DOHH2 (cell line): Measurements from ENCODE around the gene SLC25A1.

Experiments used
- H3F3A ChIP-seq: fragments of 200-600 bp; sonication (generic), shearing (Covaris generic); 2 replicates; pipeline ENCODE4 v1.6.0; 2016; ENCODE audit warnings: antibody characterized with exemption, mild to moderate bottlenecking; ENCODE audit not compliant: control insufficient read depth, insufficient read depth
- H3K27ac ChIP-seq: fragments of 200-600 bp; sonication (generic); 2 replicates; pipeline ENCODE4 v1.5.1; 2014; ENCODE audit warnings: low read depth, mild to moderate bottlenecking, low read length, moderate library complexity
- H3K27me3 ChIP-seq: fragments of 200-600 bp; sonication (generic); 2 replicates; pipeline ENCODE4 v1.6.1; 2014; ENCODE audit warnings: mild to moderate bottlenecking, low read length, mixed read lengths; ENCODE audit not compliant: control insufficient read depth
- H3K36me3 ChIP-seq: fragments of 200-600 bp; sonication (generic); 2 replicates; pipeline ENCODE4 v1.6.1; 2014; ENCODE audit warnings: mild to moderate bottlenecking, low read length, moderate library complexity, mixed read lengths; ENCODE audit not compliant: control insufficient read depth
- H3K4me1 ChIP-seq: fragments of 200-600 bp; sonication (generic); 2 replicates; pipeline ENCODE4 v1.6.1; 2014; ENCODE audit warnings: mild to moderate bottlenecking, low read length, mixed read lengths; ENCODE audit not compliant: control insufficient read depth
- H3K4me2 ChIP-seq: fragments of 200-600 bp; sonication (generic); 2 replicates; pipeline ENCODE4 v1.6.0; 2014; ENCODE audit warnings: mild to moderate bottlenecking, low read length, moderate library complexity
- H3K4me3 ChIP-seq: fragments of 200-600 bp; sonication (generic); 2 replicates; pipeline ENCODE4 v1.5.1; 2014; ENCODE audit warnings: mild to moderate bottlenecking, low read length, mixed read lengths
- H3K79me2 ChIP-seq: fragments of 200-600 bp; sonication (generic); 2 replicates; pipeline ENCODE4 v1.6.1; 2014; ENCODE audit warnings: mild to moderate bottlenecking, low read length, mixed read lengths; ENCODE audit not compliant: control insufficient read depth
- H3K9me2 ChIP-seq: fragments of 200-600 bp; sonication (generic); replicated peaks from 2 replicates; pipeline ENCODE4 v1.6.1; 2014; ENCODE audit warnings: mild to moderate bottlenecking, low read length, mixed read lengths; ENCODE audit not compliant: control insufficient read depth
- H3K9me3 ChIP-seq: fragments of 200-600 bp; sonication (generic); 2 replicates; pipeline ENCODE4 v1.6.1; 2014; ENCODE audit warnings: antibody characterized with exemption, low read length, mixed read lengths; ENCODE audit not compliant: control insufficient read depth, insufficient read depth
- H4K20me1 ChIP-seq: fragments of 200-600 bp; sonication (generic); 2 replicates; pipeline ENCODE4 v1.6.0; 2014; ENCODE audit warnings: low read depth, mild to moderate bottlenecking, antibody characterized with exemption, low read length, moderate library complexity; ENCODE audit not compliant: control insufficient read depth, insufficient read depth
- CTCF ChIP-seq: fragments of 200-600 bp; sonication (generic); IDR thresholded peaks from one replicate; pipeline ENCODE4 v1.5.1; 2014; ENCODE audit warnings: antibody characterized with exemption, mild to moderate bottlenecking, low read depth, low read length; ENCODE audit not compliant: poor library complexity, severe bottlenecking
- EZH2phosphoT487 ChIP-seq: fragments of 200-600 bp; sonication (generic); IDR thresholded peaks from 2 replicates; pipeline ENCODE4 v1.6.1; 2017; ENCODE audit warnings: borderline replicate concordance, mild to moderate bottlenecking, antibody characterized with exemption, low read length, moderate library complexity, mixed read lengths

The SLC25A1 gene

GRCh38 chr22:19223110-19223509 lies 44.6 kb upstream of the SLC25A1 start:
- no peaks in the 10 kb centered on the region for H3K36me3 ChIP-seq
- no peaks in the 10 kb centered on the region for H4K20me1 ChIP-seq
- H3F3A ChIP-seq = no peaks in the 10 kb centered on the region
- no peaks in the 10 kb centered on the region for H3K9me3 ChIP-seq
- no peak overlapping the region for H3K4me3 ChIP-seq
- TF ChIP-seq EZH2phosphoT487 (no peak), CTCF (no peak)
- peaks cover under 1% of the 10 kb centered on the region for H3K4me1 ChIP-seq
- no peaks in the 10 kb centered on the region for H3K9me2 ChIP-seq
- peaks cover 4% of the 10 kb centered on the region; the same call in 1 of the 2 replicates for H3K27me3 ChIP-seq
- no peak overlapping the region for H3K27ac ChIP-seq
- no peak overlapping the region for H3K4me2 ChIP-seq
- H3K79me2 ChIP-seq = no peaks in the 10 kb centered on the region

GRCh38 chr22:19222242-19223005 lies 43.9 kb upstream of the SLC25A1 start:
- Histone ChIP-seq H3K9me3 (no peaks in the 10 kb centered on the region), H4K20me1 (no peaks in the 10 kb centered on the region), H3F3A (no peaks in the 10 kb centered on the region), H3K27ac (no peak overlapping the region), H3K36me3 (no peaks in the 10 kb centered on the region), H3K9me2 (no peaks in the 10 kb centered on the region), H3K4me2 (no peak overlapping the region), H3K4me1 (peaks cover 6% of the 10 kb centered on the region), H3K79me2 (no peaks in the 10 kb centered on the region), H3K27me3 (peaks cover 4% of the 10 kb centered on the region; the same call in 1 of the 2 replicates), H3K4me3 (no peak overlapping the region)
- TF ChIP-seq EZH2phosphoT487 (no peak), CTCF (no peak)

- Histone ChIP-seq H3F3A (no peaks in the 10 kb centered on the region), H3K4me2 (no peak overlapping the region), H3K36me3 (no peaks in the 10 kb centered on the region), H3K9me2 (no peaks in the 10 kb centered on the region), H3K9me3 (no peaks in the 10 kb centered on the region), H3K79me2 (no peaks in the 10 kb centered on the region), H3K4me3 (no peak overlapping the region), H3K27ac (no peak overlapping the region), H3K27me3 (peaks cover 12% of the 10 kb centered on the region; the same call in 1 of the 2 replicates), H4K20me1 (no peaks in the 10 kb centered on the region), H3K4me1 (peaks cover 6% of the 10 kb centered on the region)
- TF ChIP-seq CTCF = no peak
- TF ChIP-seq EZH2phosphoT487 = no peak
Measured at GRCh38 chr22:19220867-19221266, 42.3 kb upstream of the SLC25A1 start.
